HG02642 (cell line): ENCODE results near the gene CCT3.
"Not testable (repeated sequence)": the region's sequence is repeated elsewhere in the genome, so short reads cannot be mapped to it uniquely, and the experiment has no call there.

Source experiments
- ATAC-seq: cut with Tn5 transposase; IDR thresholded peaks from one replicate; pipeline ENCODE4 v1.9.1; 2021; ENCODE audit warnings: mild to moderate bottlenecking; ENCODE audit not compliant: unreplicated experiment, poor library complexity

Gene CCT3

DNA sequence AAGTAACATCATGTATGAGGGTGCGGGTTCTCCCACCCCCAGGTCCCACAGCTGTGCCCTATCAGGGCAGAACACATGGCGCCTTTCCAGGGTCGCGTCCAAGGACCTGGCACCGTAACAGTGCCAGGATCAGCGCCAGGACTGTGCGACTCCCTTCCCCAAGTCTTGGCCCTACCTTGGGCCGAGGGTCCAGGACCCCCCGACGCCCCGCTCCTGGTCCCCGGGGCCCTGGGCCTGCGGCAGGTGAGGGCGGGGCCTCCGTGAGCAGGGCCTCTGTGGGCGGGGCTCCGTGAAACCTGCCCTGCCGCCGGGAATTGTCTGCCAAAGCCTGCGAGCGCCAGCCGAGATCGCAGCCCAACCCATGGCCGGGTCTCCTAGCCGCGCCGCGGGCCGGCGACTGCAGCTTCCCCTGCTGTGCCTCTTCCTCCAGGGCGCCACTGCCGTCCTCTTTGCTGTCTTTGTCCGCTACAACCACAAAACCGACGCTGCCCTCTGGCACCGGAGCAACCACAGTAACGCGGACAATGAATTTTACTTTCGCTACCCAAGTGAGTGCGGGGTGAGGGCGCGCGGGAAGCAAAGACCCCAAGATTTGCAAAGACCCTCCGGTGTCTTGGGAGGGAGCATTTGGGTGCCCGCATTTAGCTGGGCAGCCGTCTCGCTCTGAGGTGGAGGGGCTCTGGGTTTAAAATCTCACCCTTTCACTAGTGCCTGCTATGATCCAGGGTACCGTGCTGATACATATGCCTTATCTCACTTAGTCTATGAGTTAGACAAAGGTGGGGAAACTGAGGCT lies 31.0 kb upstream of the CCT3 start, which contains the start of gene RHBG:
RHBG (plus strand) TSS at position 323 of the 796 bp plus-strand sequence; CDS start at position 362, 39 bp downstream.
- ATAC-seq: no peak

DNA sequence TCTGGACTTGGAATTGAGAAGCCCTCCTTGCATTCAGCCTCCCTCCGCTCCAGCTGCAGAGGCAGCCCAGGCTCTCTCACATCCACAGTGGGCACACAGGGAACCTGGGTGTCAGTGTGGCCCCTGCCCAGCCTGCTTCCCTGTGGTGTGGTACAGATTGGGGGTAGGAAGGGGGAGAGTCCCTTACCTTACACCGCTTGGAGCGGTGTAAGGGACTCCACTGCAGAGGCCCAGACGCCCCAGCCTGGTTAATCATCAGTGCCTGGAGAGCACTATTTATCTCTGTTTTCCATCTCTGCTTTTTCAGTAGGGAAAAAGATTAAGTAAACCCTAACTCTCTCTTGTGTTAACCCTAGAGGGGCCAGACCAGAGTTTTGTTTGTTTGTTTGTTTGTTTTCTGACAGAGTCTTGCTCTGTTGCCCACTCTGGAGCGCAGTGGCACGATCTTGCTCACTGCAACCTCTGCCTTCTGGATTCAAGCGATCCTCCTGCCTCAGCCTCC lies 30.1 kb upstream of the CCT3 start:
- no peak for ATAC-seq

DNA sequence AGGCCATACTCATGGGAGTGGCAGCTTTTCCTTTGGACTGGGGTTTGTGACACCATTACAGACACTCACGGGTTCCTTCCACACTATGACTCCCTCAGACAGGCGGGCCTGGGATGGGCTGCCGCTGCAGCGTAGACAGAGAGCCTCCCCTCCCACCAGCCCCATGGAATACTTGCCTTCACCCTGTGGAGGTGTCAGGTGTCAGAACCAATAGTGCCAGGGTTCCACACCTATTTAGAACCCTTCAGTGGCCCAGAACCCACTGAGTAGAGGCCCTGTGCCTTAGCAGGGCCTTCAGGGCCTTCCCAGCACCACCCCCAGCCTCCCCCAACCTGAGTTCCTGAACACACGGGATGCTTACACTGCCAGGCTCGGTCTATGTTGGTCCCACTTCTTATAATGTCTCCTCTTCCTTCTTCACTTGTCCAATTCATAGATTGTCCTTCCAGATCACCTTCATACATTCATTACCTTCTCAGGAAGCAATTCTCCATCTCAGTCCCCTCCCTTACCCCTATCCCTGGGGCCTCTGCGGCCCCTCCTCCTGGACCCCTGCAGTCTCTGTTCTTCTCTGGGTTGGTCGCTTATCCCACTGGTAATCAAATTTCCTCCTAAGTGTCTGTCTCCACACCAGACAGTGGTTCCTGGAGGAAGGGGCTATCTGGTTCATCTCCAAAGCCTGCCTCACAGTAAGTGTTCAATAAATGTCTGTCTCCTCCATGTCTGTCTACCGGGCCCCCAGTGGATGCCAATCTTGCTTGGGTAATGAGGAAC lies 29.5 kb upstream of the CCT3 start:
- no peak for ATAC-seq

DNA sequence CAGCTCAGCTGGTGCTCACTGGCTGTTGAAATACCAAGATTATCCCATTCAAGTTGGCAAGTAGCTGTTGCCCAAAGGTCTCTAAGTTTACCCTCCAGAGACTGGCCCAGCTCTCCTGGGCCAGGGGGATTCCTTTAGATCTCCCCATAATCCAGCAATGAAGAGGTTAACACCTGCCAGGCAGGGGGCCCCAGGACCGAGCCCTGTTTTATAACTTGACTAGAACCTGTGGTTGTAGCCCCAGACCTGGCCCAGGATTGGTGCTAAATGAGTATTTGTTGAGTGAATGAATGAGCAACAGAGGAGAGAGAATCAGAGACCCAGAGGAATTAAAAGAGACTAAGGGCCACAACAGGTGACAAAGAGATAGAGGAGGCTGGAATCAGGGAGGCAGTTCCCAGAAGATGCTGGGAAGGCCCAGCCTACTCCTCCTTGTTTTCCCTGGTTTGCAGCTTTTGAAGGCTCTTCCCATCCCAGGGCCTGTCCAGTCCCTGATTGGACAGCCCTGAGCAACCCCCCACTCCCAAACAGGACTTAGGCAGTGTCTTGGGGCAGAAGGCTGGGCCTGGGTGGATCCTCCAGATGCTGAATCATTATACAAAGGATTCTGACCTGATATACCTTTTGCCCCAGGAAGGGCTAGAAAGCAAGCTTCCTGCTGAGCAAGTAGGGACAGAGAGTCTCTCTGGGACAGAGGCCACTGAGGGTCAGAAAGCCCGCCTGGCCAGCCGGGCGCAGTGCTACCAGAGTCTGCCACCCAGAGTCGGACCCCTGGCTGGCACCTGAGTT lies 28.5 kb upstream of the CCT3 start:
- ATAC-seq: no peak

DNA sequence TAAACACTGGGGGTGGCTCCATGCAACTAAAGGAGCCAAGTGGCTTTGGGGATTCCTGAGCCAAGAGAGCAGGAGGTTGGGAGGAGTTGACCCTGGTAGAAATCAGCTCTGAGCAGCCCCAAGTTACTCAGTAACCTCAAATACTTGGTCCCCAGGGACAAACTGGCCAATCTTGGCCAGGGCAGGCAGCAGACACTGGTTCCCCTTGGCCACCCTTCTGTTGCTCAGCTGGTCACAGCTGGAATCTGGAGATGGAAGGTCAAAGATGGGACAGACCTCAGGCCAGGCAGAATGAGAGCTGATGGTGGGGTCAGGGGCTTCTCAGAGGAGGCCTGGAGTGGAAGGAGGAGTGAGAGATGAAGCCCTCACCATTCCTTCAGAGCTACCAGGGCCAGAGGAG lies 27.7 kb upstream of the CCT3 start:
- ATAC-seq: no peak

DNA sequence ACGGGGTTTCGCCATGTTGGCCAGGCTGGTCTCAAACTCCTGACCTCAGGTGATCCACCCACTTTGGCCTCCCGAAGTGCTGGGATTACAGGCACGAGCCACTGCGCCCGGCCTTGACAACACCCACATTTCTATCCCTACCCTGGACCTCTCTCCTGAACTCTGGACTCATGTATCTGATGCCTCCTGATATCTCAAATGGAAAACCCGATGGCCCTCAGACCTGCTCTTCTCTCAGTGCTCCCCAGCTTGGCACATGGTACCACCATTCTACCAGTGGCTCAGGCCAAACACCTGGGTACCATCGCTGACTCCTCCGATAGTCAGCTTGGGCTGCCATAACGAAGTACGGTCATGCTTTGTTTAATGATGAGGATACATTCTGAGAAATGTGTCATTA lies 22.4 kb upstream of the CCT3 start:
- ATAC-seq: no peak

DNA sequence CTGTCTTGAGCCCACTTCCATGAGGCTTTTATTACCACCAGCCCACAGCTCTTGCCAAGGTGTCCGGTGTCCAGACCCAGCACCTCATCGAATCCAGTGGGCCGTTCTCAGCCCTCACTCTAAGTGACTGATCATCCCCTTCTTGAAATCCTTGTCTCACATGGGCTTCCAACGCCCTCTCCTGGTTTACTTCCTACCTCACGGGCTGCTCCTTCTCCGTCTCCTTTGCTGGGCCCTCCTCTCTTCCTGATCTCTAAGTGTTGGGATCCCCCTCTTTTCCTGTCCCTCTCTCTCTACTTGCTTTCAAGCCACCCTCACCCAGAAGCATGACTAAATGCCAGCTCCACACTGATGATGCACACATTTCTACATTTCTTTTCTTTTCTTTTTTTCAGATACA lies 21.9 kb upstream of the CCT3 start:
- no peak for ATAC-seq

DNA sequence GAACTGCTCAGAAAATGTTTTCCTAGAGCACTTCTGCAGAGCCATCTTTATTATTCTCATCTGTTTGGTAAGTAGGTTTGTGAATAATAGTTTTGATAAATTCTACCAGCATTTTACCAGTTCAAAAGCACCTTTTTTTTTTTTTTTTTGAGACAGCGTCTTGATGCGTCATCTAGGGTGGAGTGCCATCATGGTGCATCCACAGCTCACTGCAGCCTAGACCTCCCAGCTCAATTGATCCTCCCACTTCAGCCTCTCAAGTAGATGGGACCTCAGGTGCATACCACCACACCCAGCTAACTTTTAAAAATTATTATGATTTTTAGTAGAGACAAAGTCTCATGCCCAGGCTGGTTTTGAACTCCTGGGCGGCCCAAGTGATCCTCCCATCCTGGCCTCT lies 21.2 kb upstream of the CCT3 start:
- ATAC-seq: no peak

DNA sequence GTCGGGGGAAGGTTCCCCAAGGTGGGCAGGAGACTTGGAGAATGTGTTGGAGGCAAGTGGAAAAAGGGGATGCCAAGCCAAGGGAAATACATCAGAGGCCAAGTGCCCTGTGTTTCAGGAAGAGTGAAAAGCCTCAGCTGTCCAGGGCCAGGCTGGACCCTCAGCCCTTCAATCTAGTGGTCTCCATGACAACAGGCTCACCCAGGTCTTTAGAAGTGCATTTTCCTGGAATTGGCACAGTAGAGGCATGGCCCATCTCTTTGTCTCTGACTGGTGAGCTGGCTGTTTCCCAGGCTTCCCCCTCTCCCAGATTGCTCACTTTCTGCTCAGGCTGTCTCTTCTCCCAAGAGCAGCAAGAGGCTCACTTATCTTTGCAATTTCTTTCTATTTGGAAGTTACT lies 20.5 kb upstream of the CCT3 start:
- no peak for ATAC-seq

DNA sequence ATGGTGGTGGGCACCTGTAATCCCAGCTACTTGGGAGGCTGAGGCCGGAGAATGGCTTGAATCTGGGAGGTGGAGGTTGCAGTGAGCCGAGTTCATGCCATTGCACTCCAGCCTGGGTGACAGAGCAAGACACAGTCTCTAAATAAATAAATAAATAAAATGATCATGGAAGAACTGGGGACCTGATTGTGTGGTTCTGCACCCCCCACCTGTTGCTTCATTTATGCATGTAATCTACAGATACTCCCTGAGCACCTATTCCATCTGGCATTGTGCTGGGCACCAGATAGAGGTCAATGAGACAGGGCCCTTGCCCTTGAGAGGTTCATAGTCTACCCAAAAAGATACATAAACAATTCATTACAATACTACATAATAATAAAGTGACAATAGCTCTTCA lies 19.9 kb upstream of the CCT3 start:
- ATAC-seq: no peak

DNA sequence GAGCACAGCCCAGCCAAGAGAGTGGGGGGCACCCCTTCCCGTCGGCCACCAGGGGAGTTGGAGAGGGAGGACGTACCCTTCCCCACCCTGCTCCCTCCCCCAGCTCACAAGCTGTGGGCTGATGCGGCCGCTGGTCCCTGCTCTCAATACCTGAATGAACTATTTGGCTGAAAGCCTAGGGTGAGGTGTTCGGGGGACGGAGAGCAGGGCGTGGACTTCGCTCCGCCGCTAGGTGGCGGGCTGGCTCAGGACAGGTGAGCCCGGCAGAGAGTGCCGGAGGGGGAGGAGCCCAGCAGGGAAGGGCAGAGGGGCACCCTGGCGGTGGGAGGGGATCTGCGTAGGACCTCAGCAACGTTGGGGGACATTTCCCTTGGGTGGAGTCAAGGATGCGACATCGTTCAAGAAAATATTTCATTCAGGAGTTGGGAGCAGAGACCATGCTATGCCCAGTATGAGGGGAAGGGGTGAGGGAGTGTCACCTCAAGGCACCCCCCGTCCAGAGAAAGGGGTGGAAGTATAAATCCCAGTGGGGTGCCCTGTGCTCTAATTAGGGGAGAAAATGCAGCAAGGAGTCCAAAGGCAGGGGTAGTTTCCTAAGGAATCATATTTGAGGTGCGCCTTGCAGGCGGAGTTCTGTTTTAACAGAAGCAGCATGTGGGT lies 18.9 kb upstream of the CCT3 start:
- ATAC-seq: peak; percentile 61

DNA sequence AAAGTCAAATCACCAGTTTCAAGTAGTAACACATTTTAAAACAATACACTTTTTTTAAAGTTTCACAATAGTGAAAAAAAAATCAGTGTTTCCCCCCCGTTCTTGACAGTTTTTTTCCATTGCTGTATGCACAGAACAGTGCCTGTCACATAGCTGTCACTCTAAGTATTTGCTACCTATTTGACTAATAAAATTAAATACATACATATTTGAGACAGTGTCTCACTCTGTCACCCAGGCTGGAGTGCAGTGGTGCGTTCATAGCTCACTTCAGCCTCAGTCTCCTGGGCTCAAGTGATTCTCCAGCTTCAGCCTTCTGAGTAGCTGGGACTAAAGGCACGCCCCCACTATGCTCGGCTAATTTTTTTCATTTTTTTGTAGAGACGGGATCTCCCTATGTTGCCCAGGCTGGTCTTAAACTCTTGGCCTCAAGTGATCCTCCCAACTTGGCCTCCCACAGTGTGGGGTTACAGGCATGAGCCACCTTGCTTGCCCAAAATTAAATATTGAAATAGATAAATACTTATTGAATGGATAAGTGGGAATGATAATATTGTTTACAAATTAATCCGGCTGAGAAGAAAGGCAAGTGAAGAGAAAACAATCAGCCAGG lies 18.3 kb upstream of the CCT3 start:
- no peak for ATAC-seq

DNA sequence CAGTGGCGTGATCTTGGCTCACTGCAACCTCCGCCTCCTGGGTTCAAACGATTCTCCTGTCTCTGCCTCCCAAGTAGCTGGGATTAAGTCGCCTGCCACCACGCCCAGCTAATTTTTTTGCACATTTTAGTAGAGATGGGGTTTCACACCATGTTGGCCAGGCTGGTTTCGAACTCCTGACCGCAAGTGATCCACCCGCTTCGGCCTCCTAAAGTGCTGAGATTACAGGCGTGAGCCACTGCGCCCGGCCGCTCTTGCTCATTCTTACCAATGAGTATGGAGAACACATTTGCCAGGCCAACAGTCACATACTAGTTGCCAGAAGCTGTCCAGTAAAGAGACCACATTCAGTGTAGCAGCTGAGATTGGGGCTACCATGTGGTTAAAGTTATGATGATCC lies 14.4 kb upstream of the CCT3 start:
- ATAC-seq: not testable (repeated sequence)

DNA sequence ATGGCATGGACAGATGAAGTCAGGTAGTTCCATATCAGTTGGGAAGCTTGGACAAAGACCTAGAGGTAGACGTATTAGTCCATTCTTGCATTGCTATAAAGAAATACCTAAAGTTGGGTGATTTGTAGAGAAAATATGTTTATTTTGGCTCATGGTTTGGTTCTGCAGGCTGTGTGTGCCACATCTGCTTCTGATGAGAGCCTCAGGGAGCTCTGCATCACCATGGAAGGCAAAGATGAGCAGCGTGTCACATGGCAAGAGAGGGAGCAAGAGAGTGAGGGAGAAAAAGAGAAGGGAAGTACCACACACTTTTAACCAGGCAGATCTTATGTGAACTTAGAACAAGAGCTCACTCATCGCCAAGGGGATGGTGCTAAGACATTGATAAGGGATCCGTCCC lies 9.2 kb upstream of the CCT3 start:
- no peak for ATAC-seq

DNA sequence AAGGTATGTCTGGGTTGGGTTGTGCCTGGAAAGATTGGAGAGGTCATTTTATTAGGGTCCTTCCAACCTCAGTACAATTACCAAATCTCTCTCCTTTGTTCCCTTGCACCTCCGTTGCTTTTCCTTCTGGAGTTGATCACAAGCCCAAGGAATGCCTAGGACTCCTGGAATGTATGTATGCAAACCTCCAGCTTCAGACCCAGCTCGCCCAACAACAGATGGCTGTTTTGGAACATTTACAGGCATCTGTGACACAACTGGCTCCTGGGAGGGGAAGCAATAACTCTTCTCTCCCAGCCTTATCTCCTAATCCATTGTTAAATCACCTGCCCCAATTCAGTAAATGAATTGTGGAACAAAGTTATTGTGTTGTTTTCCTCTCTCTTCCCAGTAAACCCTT lies 8.5 kb upstream of the CCT3 start:
- ATAC-seq: no peak

DNA sequence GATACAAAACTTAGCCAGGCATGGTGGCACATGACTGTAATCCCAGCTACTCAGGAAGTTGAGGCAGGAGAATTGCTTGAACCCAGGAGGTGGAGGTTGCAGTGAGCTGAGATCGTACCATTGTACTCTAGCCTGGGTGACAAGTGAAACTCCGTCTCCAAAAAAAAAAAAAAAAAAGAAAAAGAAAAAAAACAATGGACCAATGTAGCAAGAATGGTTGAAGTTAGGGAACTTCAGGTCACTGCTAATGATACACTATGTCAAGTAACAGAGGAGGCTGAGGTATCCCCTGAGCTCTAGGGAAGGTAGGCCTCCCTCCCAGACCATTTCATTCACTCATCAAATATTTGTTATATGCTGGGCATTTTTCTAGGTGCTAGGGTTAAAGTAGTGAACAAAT lies 7.9 kb upstream of the CCT3 start:
- ATAC-seq: not testable (repeated sequence)

DNA sequence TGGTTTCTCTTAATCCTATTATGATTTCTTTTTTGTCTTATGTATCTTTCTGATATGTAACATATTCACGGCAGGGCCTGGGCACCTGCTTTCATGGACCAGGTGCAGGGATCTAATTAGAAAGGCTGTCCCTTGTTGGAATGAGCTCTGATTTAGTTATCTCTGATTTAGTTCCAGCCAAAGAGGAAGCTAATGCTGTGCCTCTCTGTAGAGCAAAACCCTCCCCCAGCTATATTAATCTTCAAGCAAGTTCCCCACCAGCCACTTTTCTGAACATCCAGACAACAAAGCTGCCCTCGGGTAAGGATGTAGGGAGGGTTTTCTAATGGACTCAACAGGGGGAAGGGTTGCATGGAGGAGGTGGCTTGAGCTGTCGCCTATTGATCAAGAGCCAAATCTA lies 6.3 kb upstream of the CCT3 start:
- ATAC-seq: no peak

DNA sequence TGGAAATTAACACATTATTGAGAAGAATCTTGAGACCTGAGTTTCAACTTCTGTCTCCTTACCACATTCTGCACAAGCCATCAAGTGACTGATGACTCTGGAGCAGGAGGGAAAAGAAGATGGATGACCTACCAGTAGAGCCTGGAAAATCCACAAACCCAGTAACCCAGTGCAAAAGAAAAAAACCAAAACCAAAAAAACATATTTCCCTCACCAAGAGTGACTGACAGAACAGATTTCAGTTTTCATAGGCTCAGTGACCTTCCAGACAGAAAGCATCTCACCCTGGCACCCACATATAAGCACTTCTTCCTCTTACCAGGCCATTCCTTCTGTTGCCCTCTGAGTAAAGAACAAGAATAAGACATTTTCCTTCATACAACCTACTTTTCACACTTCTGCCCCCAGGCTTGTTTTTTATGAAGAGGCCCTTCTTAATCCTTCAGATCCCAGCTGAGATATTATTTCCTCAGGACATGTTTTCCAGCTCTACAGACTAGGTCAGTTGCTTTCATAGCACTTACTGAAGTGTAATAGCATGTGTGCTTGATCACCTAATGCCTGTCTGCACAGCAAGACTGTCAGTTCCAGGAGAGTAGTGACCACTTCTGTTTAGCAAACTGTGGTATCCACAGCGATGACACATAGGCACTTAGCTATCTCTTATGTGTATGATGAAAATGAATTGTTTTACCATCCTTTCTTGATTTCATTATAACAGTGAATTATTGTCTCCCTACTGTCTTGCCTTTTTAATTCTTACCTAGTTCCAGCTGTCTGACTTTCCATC lies 4.3 kb upstream of the CCT3 start:
- ATAC-seq: no peak

DNA sequence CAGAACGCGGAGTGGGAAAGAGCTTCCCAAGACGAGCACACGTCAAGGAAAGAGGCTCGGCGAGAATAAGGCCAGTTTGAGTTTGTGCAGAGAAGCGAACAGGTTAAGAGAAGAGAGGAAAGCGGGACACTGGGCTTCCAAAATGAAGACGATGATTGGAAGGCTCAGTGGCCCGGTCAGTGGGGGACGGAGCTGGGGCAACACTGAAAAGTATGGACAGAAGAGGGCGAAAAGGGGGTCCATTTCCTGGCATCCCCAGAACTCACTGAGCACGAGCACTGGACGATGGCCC lies 258 bp downstream of the CCT3 start:
- ATAC-seq: no peak
